ENCODE data around the gene CEP78. TPM values are rescaled to one million over a fixed set of nuclear protein-coding genes. Genes with fewer than 3 reads are reported as not detected.
"Not testable (repeated sequence)": the region's sequence is repeated elsewhere in the genome, so short reads cannot be mapped to it uniquely, and the experiment has no call there.

The CEP78 gene
- total RNA-seq, 5 donors from 2014 or later (not counting 1 experiment from before 2014, with no cell fraction given) = 23.2 to 37.4 (median 29.5) TPM

- DNase-seq (no peak), ATAC-seq (replicated peaks in 1 of 4) (no peak)
- Mint-ChIP-seq H3K27ac (no peak overlapping the region), H3K4me1 (no peaks in the 10 kb centered on the region), H3K27me3 (no peaks in the 10 kb centered on the region), H3K36me3 (peaks cover 35% of the 10 kb centered on the region), H3K4me3 (no peak overlapping the region), H3K9me3 (no peaks in the 10 kb centered on the region)
- H3K9me3 ChIP-seq = no peaks in the 10 kb centered on the region
- no peaks in the 10 kb centered on the region for H3K27me3 ChIP-seq (replicated peaks in 1 of 2; ENCODE audit: control insufficient read depth in 2 of 2, extremely low read depth in 1 of 2, insufficient read depth in 2 of 2, low read length in 1 of 2)
- no peak overlapping the region for H3K4me3 ChIP-seq (ENCODE audit: control insufficient read depth in 1 of 2, extremely low read depth in 1 of 2, low read length in 1 of 2)
- ChIA-PET POLR2A (no interaction called here), CTCF (interaction anchor here in 1 of 2 donors (0.6 kb wide), 1 partner anchor 1955 kb away, joined by 12 read pairs; no protein-coding TSS in a partner anchor)
- no peak overlapping the region for H3K27ac ChIP-seq (ENCODE audit: low read length)
- H3K4me1 ChIP-seq (ENCODE audit: control insufficient read depth in 1 of 2, extremely low read depth in 1 of 2, insufficient read depth in 2 of 2, low read length in 2 of 2) = no peaks in the 10 kb centered on the region
- peaks cover 0 to 24% of the 10 kb centered on the region in 2 donors for H3K36me3 ChIP-seq (ENCODE audit: control insufficient read depth in 2 of 2, extremely low read depth in 1 of 2, insufficient read depth in 1 of 2, low read length in 1 of 2)
Observed at GRCh38 chr9:78272307-78272706, 36.4 kb downstream of the CEP78 start.

- H3K4me1 ChIP-seq (ENCODE audit: control insufficient read depth in 1 of 2, extremely low read depth in 1 of 2, insufficient read depth in 2 of 2, low read length in 2 of 2) = peaks cover 0 to 3% of the 10 kb centered on the region in 2 experiments
- no peak overlapping the region for H3K27ac ChIP-seq (ENCODE audit: low read length)
- peaks cover 26% of the 10 kb centered on the region for H3K36me3 Mint-ChIP-seq
- no peak overlapping the region for H3K4me3 ChIP-seq (ENCODE audit: control insufficient read depth in 1 of 2, extremely low read depth in 1 of 2, low read length in 1 of 2)
- ChIA-PET CTCF (no interaction called here), POLR2A (interaction anchor here in 1 of 2 donors (0.5 kb wide), 1 partner anchor 1124 kb away, joined by 5 read pairs; no protein-coding TSS in a partner anchor)
- no peaks in the 10 kb centered on the region for H3K9me3 Mint-ChIP-seq
- H3K9me3 ChIP-seq = no peaks in the 10 kb centered on the region
- H3K27ac Mint-ChIP-seq = no peak overlapping the region
- DNase-seq = no peak
- H3K27me3 ChIP-seq (replicated peaks in 1 of 2; ENCODE audit: control insufficient read depth in 2 of 2, extremely low read depth in 1 of 2, insufficient read depth in 2 of 2, low read length in 1 of 2) = no peaks in the 10 kb centered on the region
- peaks cover 2 to 7% (median 5%) of the 10 kb centered on the region in 3 donors for H3K4me1 Mint-ChIP-seq
- peaks cover 0 to 12% of the 10 kb centered on the region in 2 donors for H3K36me3 ChIP-seq (ENCODE audit: control insufficient read depth in 2 of 2, extremely low read depth in 1 of 2, insufficient read depth in 1 of 2, low read length in 1 of 2)
- no peak overlapping the region for H3K4me3 Mint-ChIP-seq
- 100% methylated on average over 3 of the region's 3 CpGs for WGBS (ENCODE audit: insufficient coverage)
- H3K27me3 Mint-ChIP-seq = no peaks in the 10 kb centered on the region
- no peak for ATAC-seq (replicated peaks in 1 of 4)
Observed at GRCh38 chr9:78273761-78274160, 37.9 kb downstream of the CEP78 start.

- no peak overlapping the region for H3K4me3 Mint-ChIP-seq
- peaks cover 0 to 2% of the 10 kb centered on the region in 2 donors for H3K36me3 ChIP-seq (ENCODE audit: control insufficient read depth in 2 of 2, extremely low read depth in 1 of 2, insufficient read depth in 1 of 2, low read length in 1 of 2)
- H3K36me3 Mint-ChIP-seq = no peaks in the 10 kb centered on the region
- no peaks in the 10 kb centered on the region for H3K27me3 ChIP-seq (replicated peaks in 1 of 2; ENCODE audit: control insufficient read depth in 2 of 2, extremely low read depth in 1 of 2, insufficient read depth in 2 of 2, low read length in 1 of 2)
- DNase-seq (no peak), ATAC-seq (replicated peaks in 1 of 4) (no peak)
- POLR2A ChIA-PET = interaction anchor here in 1 of 2 donors (0.6 kb wide), 1 partner anchor 10 kb away, joined by 3 read pairs; no protein-coding TSS in a partner anchor
- H3K4me1 ChIP-seq (ENCODE audit: control insufficient read depth in 1 of 2, extremely low read depth in 1 of 2, insufficient read depth in 2 of 2, low read length in 2 of 2) = peaks cover 0 to 3% of the 10 kb centered on the region in 2 experiments
- no peaks in the 10 kb centered on the region for H3K27me3 Mint-ChIP-seq
- no peak overlapping the region for H3K27ac Mint-ChIP-seq
- no CpG with 5 or more reads among the region's 5 CpGs for WGBS (ENCODE audit: insufficient coverage)
- CTCF ChIA-PET = no interaction called here
- no peaks in the 10 kb centered on the region for H3K9me3 Mint-ChIP-seq
- peaks cover 2 to 7% (median 5%) of the 10 kb centered on the region in 3 donors for H3K4me1 Mint-ChIP-seq
- no peak overlapping the region for H3K4me3 ChIP-seq (ENCODE audit: control insufficient read depth in 1 of 2, extremely low read depth in 1 of 2, low read length in 1 of 2)
- H3K27ac ChIP-seq (ENCODE audit: low read length) = no peak overlapping the region
- no peaks in the 10 kb centered on the region for H3K9me3 ChIP-seq
Observed at GRCh38 chr9:78278177-78278777, 42.4 kb downstream of the CEP78 start.

- Histone ChIP-seq H3K27ac (ENCODE audit: low read length) (no peak overlapping the region), H3K27me3 (replicated peaks in 1 of 2; ENCODE audit: control insufficient read depth in 2 of 2, extremely low read depth in 1 of 2, insufficient read depth in 2 of 2, low read length in 1 of 2) (no peaks in the 10 kb centered on the region), H3K4me3 (ENCODE audit: control insufficient read depth in 1 of 2, extremely low read depth in 1 of 2, low read length in 1 of 2) (no peak overlapping the region), H3K36me3 (ENCODE audit: control insufficient read depth in 2 of 2, extremely low read depth in 1 of 2, insufficient read depth in 1 of 2, low read length in 1 of 2) (peaks cover 0 to 1% of the 10 kb centered on the region in 2 donors), H3K4me1 (ENCODE audit: control insufficient read depth in 1 of 2, extremely low read depth in 1 of 2, insufficient read depth in 2 of 2, low read length in 2 of 2) (peaks cover 0 to 3% of the 10 kb centered on the region in 2 experiments), H3K9me3 (no peaks in the 10 kb centered on the region)
- H3K27ac Mint-ChIP-seq = no peak overlapping the region
- CTCF ChIA-PET = interaction anchor here in 1 of 2 donors (0.6 kb wide), 1 partner anchor 206 kb away, joined by 3 read pairs; no protein-coding TSS in a partner anchor
- H3K4me1 Mint-ChIP-seq = peaks cover 2 to 7% (median 5%) of the 10 kb centered on the region in 3 donors
- ATAC-seq (replicated peaks in 1 of 4) (no peak), DNase-seq (no peak)
- POLR2A ChIA-PET = no interaction called here
- no CpG with 5 or more reads among the region's 1 CpG for WGBS (ENCODE audit: insufficient coverage)
- H3K4me3 Mint-ChIP-seq = no peak overlapping the region
- no peaks in the 10 kb centered on the region for H3K36me3 Mint-ChIP-seq
- no peaks in the 10 kb centered on the region for H3K27me3 Mint-ChIP-seq
- H3K9me3 Mint-ChIP-seq = no peaks in the 10 kb centered on the region
Observed at GRCh38 chr9:78278801-78279200, 42.9 kb downstream of the CEP78 start.

GRCh38 chr9:78280982-78281668 lies 45.2 kb downstream of the CEP78 start:
- Histone ChIP-seq H3K27me3 (replicated peaks in 1 of 2; ENCODE audit: control insufficient read depth in 2 of 2, extremely low read depth in 1 of 2, insufficient read depth in 2 of 2, low read length in 1 of 2) (no peaks in the 10 kb centered on the region), H3K4me3 (ENCODE audit: control insufficient read depth in 1 of 2, extremely low read depth in 1 of 2, low read length in 1 of 2) (no peak overlapping the region), H3K27ac (ENCODE audit: low read length) (no peak overlapping the region), H3K4me1 (ENCODE audit: control insufficient read depth in 1 of 2, extremely low read depth in 1 of 2, insufficient read depth in 2 of 2, low read length in 2 of 2) (peaks cover 0 to 3% of the 10 kb centered on the region in 2 experiments), H3K36me3 (ENCODE audit: control insufficient read depth in 2 of 2, extremely low read depth in 1 of 2, insufficient read depth in 1 of 2, low read length in 1 of 2) (no peaks in the 10 kb centered on the region), H3K9me3 (no peaks in the 10 kb centered on the region)
- peaks cover 2 to 7% (median 5%) of the 10 kb centered on the region in 3 donors for H3K4me1 Mint-ChIP-seq
- no peaks in the 10 kb centered on the region for H3K36me3 Mint-ChIP-seq
- DNase-seq = no peak
- ChIA-PET CTCF (no interaction called here), POLR2A (no interaction called here)
- H3K27me3 Mint-ChIP-seq = no peaks in the 10 kb centered on the region
- no peak overlapping the region for H3K4me3 Mint-ChIP-seq
- no peak overlapping the region for H3K27ac Mint-ChIP-seq
- 84% methylated on average over 3 of the region's 3 CpGs for WGBS (ENCODE audit: insufficient coverage)
- no peaks in the 10 kb centered on the region for H3K9me3 Mint-ChIP-seq
- no peak for ATAC-seq (replicated peaks in 1 of 4)

- H3K9me3 ChIP-seq; H3K27me3 ChIP-seq (replicated peaks in 1 of 2; ENCODE audit: control insufficient read depth in 2 of 2, extremely low read depth in 1 of 2, insufficient read depth in 2 of 2, low read length in 1 of 2); H3K36me3 ChIP-seq (ENCODE audit: control insufficient read depth in 2 of 2, extremely low read depth in 1 of 2, insufficient read depth in 1 of 2, low read length in 1 of 2); CTCF ChIA-PET; H3K4me3 ChIP-seq (ENCODE audit: control insufficient read depth in 1 of 2, extremely low read depth in 1 of 2, low read length in 1 of 2); H3K27ac ChIP-seq (ENCODE audit: low read length); H3K4me1 Mint-ChIP-seq; H3K27ac Mint-ChIP-seq; H3K27me3 Mint-ChIP-seq; H3K36me3 Mint-ChIP-seq; H3K4me1 ChIP-seq (ENCODE audit: control insufficient read depth in 1 of 2, extremely low read depth in 1 of 2, insufficient read depth in 2 of 2, low read length in 2 of 2); H3K9me3 Mint-ChIP-seq; ATAC-seq (replicated peaks in 1 of 4); DNase-seq; H3K4me3 Mint-ChIP-seq: not testable (repeated sequence)
- WGBS (ENCODE audit: insufficient coverage) = 100% methylated on average over 1 of the region's 4 CpGs
- POLR2A ChIA-PET = interaction anchor here in 1 of 2 donors (0.5 kb wide), 1 partner anchor 18 kb away, joined by 10 read pairs; no protein-coding TSS in a partner anchor
Observed at GRCh38 chr9:78284181-78284580, 48.3 kb downstream of the CEP78 start.
